Keratinocyte (primary cell): Measurements from ENCODE around the gene HBQ1. TPM values are rescaled to one million over a fixed set of nuclear protein-coding genes. Genes with fewer than 3 reads are reported as not detected.
"Not testable (repeated sequence)": the region's sequence is repeated elsewhere in the genome, so short reads cannot be mapped to it uniquely, and the experiment has no call there.

Source experiments
- DNase-seq: peaks from one replicate; pipeline ENCODE4 v3.0.0-alpha.2; 2011; ENCODE audit warnings: low read depth, missing footprints, low spot score
- FAIRE-seq: peaks from 2 replicates; lab custom pipeline; 2011; peaks lifted over from hg19 to GRCh38; lab: Jason Lieb, UNC
- H2AFZ ChIP-seq: 2 replicates; pipeline ENCODE4 v1.6.0; 2012; ENCODE audit warnings: low read length, control low read depth, inconsistent platforms; ENCODE audit not compliant: control insufficient read depth
- H3K27ac ChIP-seq: 2 replicates; pipeline ENCODE4 v1.5.1; 2011; ENCODE audit warnings: low read length; ENCODE audit not compliant: control insufficient read depth, insufficient read depth
- H3K27me3 ChIP-seq: 3 replicates; pipeline ENCODE4 v1.6.0; 2011; ENCODE audit warnings: low read length; ENCODE audit not compliant: control insufficient read depth, insufficient read depth; ENCODE audit errors: extremely low read depth
- H3K36me3 ChIP-seq, 2 experiments: 2 replicates in 1 of 2; 3 replicates in 1 of 2; pipeline ENCODE4 v1.5.1; 2011; ENCODE audit warnings: low read length in 2 of 2, mild to moderate bottlenecking in 1 of 2; ENCODE audit not compliant: control insufficient read depth in 2 of 2, insufficient read depth in 2 of 2; ENCODE audit errors: extremely low read depth in 1 of 2
- H3K4me1 ChIP-seq: 3 replicates; pipeline ENCODE4 v1.5.1; 2011; ENCODE audit warnings: low read length; ENCODE audit not compliant: control insufficient read depth, insufficient read depth; ENCODE audit errors: extremely low read depth
- H3K4me2 ChIP-seq: 3 replicates; pipeline ENCODE4 v1.6.0; 2011; ENCODE audit warnings: low read depth, low read length; ENCODE audit not compliant: control insufficient read depth, insufficient read depth; ENCODE audit errors: extremely low read depth
- H3K4me3 ChIP-seq, 3 experiments: fragments of 200-600 bp in 1 of 3; sonication (generic) in 1 of 3; 2 replicates in 2 of 3; 3 replicates in 1 of 3; pipeline ENCODE4 v1.5.1; 2011 to 2016; ENCODE audit warnings: low read length in 3 of 3, mild to moderate bottlenecking in 3 of 3, control low read depth in 2 of 3, inconsistent platforms in 1 of 3, low read depth in 1 of 3, mixed read lengths in 1 of 3, mixed run types in 1 of 3, moderate library complexity in 1 of 3; ENCODE audit not compliant: control insufficient read depth in 2 of 3, insufficient read depth in 2 of 3; ENCODE audit errors: extremely low read depth in 1 of 3
- H3K79me2 ChIP-seq: 2 replicates; pipeline ENCODE4 v1.6.0; 2012; ENCODE audit warnings: low read length; ENCODE audit not compliant: control insufficient read depth, insufficient read depth
- H3K9ac ChIP-seq: 3 replicates; pipeline ENCODE4 v1.6.0; 2011; ENCODE audit warnings: low read length; ENCODE audit not compliant: control insufficient read depth, insufficient read depth; ENCODE audit errors: extremely low read depth
- H3K9me1 ChIP-seq: 3 replicates; pipeline ENCODE4 v1.6.0; 2011; ENCODE audit warnings: low read length; ENCODE audit not compliant: control insufficient read depth, insufficient read depth; ENCODE audit errors: extremely low read depth
- H3K9me3 ChIP-seq: 2 replicates; pipeline ENCODE4 v1.5.1; 2012; ENCODE audit warnings: low read depth, low read length; ENCODE audit not compliant: control insufficient read depth
- H4K20me1 ChIP-seq: 3 replicates; pipeline ENCODE4 v1.6.0; 2011; ENCODE audit warnings: low read length; ENCODE audit not compliant: control insufficient read depth, insufficient read depth; ENCODE audit errors: extremely low read depth
- CTCF ChIP-seq, 3 experiments: IDR thresholded peaks in 1 of 3; conservative IDR thresholded peaks in 1 of 3; optimal IDR thresholded peaks in 1 of 3; 2 replicates in 2 of 3; 3 replicates in 1 of 3; pipeline versions ENCODE3 to v1.5.1; 2011; ENCODE audit warnings: low read length in 3 of 3, mild to moderate bottlenecking in 3 of 3, moderate library complexity in 2 of 3, control low read depth in 1 of 3, inconsistent platforms in 1 of 3; ENCODE audit not compliant: insufficient read depth in 2 of 3; ENCODE audit errors: extremely low read depth in 1 of 3
- EZH2 ChIP-seq: IDR thresholded peaks from one replicate; pipeline ENCODE4 v1.6.1; 2012; ENCODE audit warnings: inconsistent platforms, mild to moderate bottlenecking, low read length, moderate library complexity
- dilution Hi-C: fragments of 300-500 bp; cut with MboI; formaldehyde crosslinking; loops from one replicate; pipeline ENCODE4 v1.7.0; 2020; ENCODE audit warnings: low sequenced_read_pairs; ENCODE audit not compliant: extremely low pct_ligation_motif_present
- polyA plus RNA-seq, 5 experiments: library from polyadenylated mRNA; depleted of rRNA in 3 of 5; stranded (reverse) in 3 of 5; stranded (forward) in 1 of 5; unstranded in 1 of 5; fragments of >200 nt; gene quantifications; 1 replicate in 1 of 5; 2 replicates in 3 of 5; 3 replicates in 1 of 5; pipeline versions ENCODE4 v1.2.1 to v1.2.3, GENCODE V29; 2011 to 2012; ENCODE audit warnings: missing spikeins in 2 of 5, low read depth in 1 of 5, low replicate concordance in 1 of 5

Gene HBQ1
- polyA plus RNA-seq, 1 donor (not counting 4 experiments of a cell fraction or from before 2014, with no cell fraction given), result 0.13 TPM

GRCh38 chr16:175011-175949, 5.0 kb upstream of the HBQ1 start:
- FAIRE-seq (no peak), DNase-seq (no peak)
- no peak overlapping the region for H3K4me3 ChIP-seq
- no peaks in the 10 kb centered on the region for H3K36me3 ChIP-seq
- no peak overlapping the region for H3K9ac ChIP-seq
- no peaks in the 10 kb centered on the region for H3K9me3 ChIP-seq
- H3K27ac ChIP-seq, result no peak overlapping the region
- H2AFZ ChIP-seq, result no peak overlapping the region
- no peaks in the 10 kb centered on the region for H3K4me1 ChIP-seq
- TF ChIP-seq CTCF (optimal IDR thresholded peaks at IDR 0.05 in 1 of 3, IDR thresholded peaks at IDR 0.05 in 1 of 3, conservative IDR thresholded peaks at IDR 0.05 in 1 of 3; ENCODE audit: extremely low read depth in 1 of 3, insufficient read depth in 2 of 3, low read length in 3 of 3), result no peak
- no peak for TF ChIP-seq EZH2
- H3K4me2 ChIP-seq, result no peak overlapping the region
- no peaks in the 10 kb centered on the region for H3K79me2 ChIP-seq
- H3K9me1 ChIP-seq, result no peaks in the 10 kb centered on the region
- H3K27me3 ChIP-seq, result peaks cover 59% of the 10 kb centered on the region
- dilution Hi-C loops, result no loop called here
- H4K20me1 ChIP-seq, result no peaks in the 10 kb centered on the region

GRCh38 chr16:176006-176405, 4.3 kb upstream of the HBQ1 start:
- H2AFZ ChIP-seq, H3K9me3 ChIP-seq, H3K36me3 ChIP-seq, H3K27ac ChIP-seq, FAIRE-seq, H3K4me1 ChIP-seq, DNase-seq, dilution Hi-C loops, H3K4me3 ChIP-seq, H3K9ac ChIP-seq, H3K9me1 ChIP-seq, H4K20me1 ChIP-seq, H3K79me2 ChIP-seq, H3K4me2 ChIP-seq: not testable (repeated sequence)
- peaks cover 66% of the 10 kb centered on the region for H3K27me3 ChIP-seq

- H3K9me3 ChIP-seq, FAIRE-seq, H2AFZ ChIP-seq, DNase-seq, H3K4me2 ChIP-seq, H3K79me2 ChIP-seq, H3K9me1 ChIP-seq, dilution Hi-C loops, H3K9ac ChIP-seq, H3K36me3 ChIP-seq, H4K20me1 ChIP-seq, H3K27ac ChIP-seq, H3K4me3 ChIP-seq, H3K4me1 ChIP-seq: not testable (repeated sequence)
- H3K27me3 ChIP-seq, result peaks cover 63% of the 10 kb centered on the region
These were observed 3.5 kb upstream of the HBQ1 start, which contains the start of gene HBA1 for GRCh38 chr16:176477-177382. TSS of gene HBA1 (plus strand) at chr16:176680. CDS start at chr16:176717, 37 bp downstream.
